Pancreas (tissue), 10 donors: Measurements from ENCODE around the gene PIM1. TPM values are rescaled to one million over a fixed set of nuclear protein-coding genes. Genes with fewer than 3 reads are reported as not detected.

Source experiments
- ATAC-seq, 4 donors: fragments of 200-7000 bp; cut with Tn5 transposase; one replicate each; pipeline versions ENCODE4 v1.8.0 to v1.9.1; 2020; ENCODE audit warnings: mild to moderate bottlenecking in 4 of 4, moderate library complexity in 4 of 4
- DNase-seq, 6 donors: peaks; one replicate each; pipeline ENCODE4 v3.0.0-alpha.2; 2020
- FAIRE-seq: peaks from 2 replicates; lab custom pipeline; 2012; peaks lifted over from hg19 to GRCh38; lab: Jason Lieb, UNC
- H3K27ac ChIP-seq, 4 donors: fragments of 200-600 bp; sonication (generic); 1 replicate in 3 of 4; 2 replicates in 1 of 4; pipeline versions ENCODE4 v1.5.0 to v1.8.0; 2020
- H3K27me3 ChIP-seq, 4 donors: fragments of 200-600 bp; one replicate each; pipeline ENCODE4 v1.8.0; 2021
- H3K36me3 ChIP-seq, 3 donors: fragments of 200-600 bp; sonication (generic) in 1 of 3; one replicate each; pipeline versions ENCODE4 v1.5.0 to v1.8.0; 2020 to 2021
- H3K4me1 ChIP-seq, 3 donors: fragments of 200-600 bp; one replicate each; pipeline ENCODE4 v1.8.0; 2021
- H3K4me3 ChIP-seq, 4 donors: fragments of 200-600 bp; sonication (generic) in 2 of 4; one replicate each; pipeline versions ENCODE4 v1.5.0 to v1.8.0; 2020 to 2021
- H3K9me3 ChIP-seq, 4 donors: fragments of 200-600 bp; one replicate each; pipeline ENCODE4 v1.8.0; 2021
- CTCF ChIP-seq, 4 donors: fragments of 200-600 bp; sonication (generic) in 3 of 4; IDR thresholded peaks; one replicate each; pipeline versions ENCODE4 v1.5.0 to v1.8.0; 2021; ENCODE audit warnings: antibody characterized with exemption in 4 of 4
- WGBS, 2 donors: extraction: QIAGEN DNeasy Blood & Tissue Kit; methylation state at CpG; one replicate each; pipeline ENCODE4 v1.1.7; 2013; 5-methylcytosine and 5-hydroxymethylcytosine counted together
- intact Hi-C, 3 donors: fragments of 100-400 bp; cut with DNase I; formaldehyde crosslinking; loops; one replicate each; pipeline versions ENCODE4 v1.11.1 to v1.14.2; 2022
- polyA plus RNA-seq, 2 donors: library from polyadenylated mRNA; stranded (reverse); fragments of 200-250 nt; gene quantifications; one replicate each; pipeline ENCODE4 v1.2.3, GENCODE V29; 2013
- total RNA-seq, 6 donors: library from RNA; stranded (reverse); fragmentation: NEBNext Ultra II Directional in 4 of 6; extraction: Animal tissue kit (Norgen Biotek cat#: 25700) in 4 of 6; gene quantifications; one replicate each; pipeline versions ENCODE4 v1.2.1 to v1.2.4, GENCODE V29; 2021 to 2023
- donor health status: healthy with polysubstance abuse.
- donor health status: DM: no; HTN: no; CAD: no; lungs with moderate emphysema.
- donor health status: DM: no; HTN: no; CAD: no.
- donor health status: control.
- donor health status: control.
- donor health status: Bipolar disorder and iron deficiency.
- donor health status: DM: yes; HTN: yes; CAD: no.
- donor health status: DM: no; HTN: no; CAD: no.
- donor health status: DM: no; HTN: no; CAD: no.
- donor health status: DM: yes; HTN: yes; CAD: no.

Gene PIM1
- total and polyA plus RNA-seq, 8 donors, result 7.5 to 25.3 (median 14.1) TPM

GRCh38 chr6:37208793-37209192 is 38.8 kb downstream of the PIM1 start:
- Histone ChIP-seq H3K9me3 (no peaks in the 10 kb centered on the region), H3K36me3 (no peaks in the 10 kb centered on the region), H3K4me1 (no peaks in the 10 kb centered on the region), H3K4me3 (no peak overlapping the region), H3K27ac (no peak overlapping the region), H3K27me3 (no peaks in the 10 kb centered on the region)
- ATAC-seq, result no peak
- 86 to 87% methylated on average over 7 of the region's 7 CpGs for WGBS, 2 donors
- TF ChIP-seq CTCF (IDR thresholded peaks at IDR 0.05), result no peak
- no peak for FAIRE-seq
- DNase-seq, result no peak
- intact Hi-C loops, result loop anchor here in 2 of 3 donors (5.0 to 10.0 kb wide), 3 partner anchors 154 to 434 kb away; no protein-coding TSS in a partner anchor

DNA sequence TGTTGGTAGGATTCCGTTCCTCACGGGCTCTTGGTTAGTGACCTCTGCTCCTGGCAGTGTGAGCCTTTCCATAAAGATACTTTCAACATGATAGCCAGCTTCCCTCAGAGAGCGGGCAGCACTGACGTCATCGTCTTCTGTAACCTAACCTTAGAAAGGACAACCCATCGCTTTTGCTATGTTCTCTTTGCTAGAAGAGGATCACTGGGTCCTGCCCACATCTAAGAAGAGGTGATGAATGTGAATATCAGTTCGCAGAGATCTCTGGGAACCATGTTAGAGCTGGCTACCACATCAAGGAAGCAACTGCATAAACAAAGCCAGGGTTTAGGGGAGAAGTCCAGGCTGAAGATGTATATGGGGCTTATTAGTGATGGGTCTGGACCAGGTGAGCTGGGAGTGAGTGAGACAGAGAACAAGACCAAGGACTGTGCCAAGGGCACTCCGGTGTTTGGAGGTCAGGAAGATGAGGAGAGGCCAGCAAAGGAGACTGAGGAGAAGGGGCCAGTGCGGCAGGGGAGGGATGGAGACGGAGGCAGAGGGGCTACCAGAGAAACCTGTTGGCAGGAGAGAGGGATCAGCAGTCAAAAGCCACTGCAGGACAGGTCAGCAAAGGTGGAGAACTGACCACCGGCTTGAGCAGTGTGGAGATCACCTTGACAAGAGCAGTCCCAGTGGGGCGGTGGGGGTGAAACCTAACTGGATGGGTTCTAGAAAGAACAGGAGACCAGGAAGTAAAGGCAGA is 39.7 kb downstream of the PIM1 start:
- no peaks in the 10 kb centered on the region for H3K9me3 ChIP-seq
- ATAC-seq (no peak), FAIRE-seq (no peak), DNase-seq (no peak)
- no peak for TF ChIP-seq CTCF (IDR thresholded peaks at IDR 0.05)
- intact Hi-C loops, result loop anchor here in 2 of 3 donors (5.0 to 10.0 kb wide), 4 partner anchors 155 to 445 kb away; no protein-coding TSS in a partner anchor
- 64 to 78% methylated on average over 12 of the region's 12 CpGs for WGBS, 2 donors
- no peaks in the 10 kb centered on the region for H3K4me1 ChIP-seq
- no peaks in the 10 kb centered on the region for H3K36me3 ChIP-seq
- no peaks in the 10 kb centered on the region for H3K27me3 ChIP-seq
- H3K27ac ChIP-seq, result no peak overlapping the region
- no peak overlapping the region for H3K4me3 ChIP-seq

GRCh38 chr6:37210313-37210968 is 40.5 kb downstream of the PIM1 start:
- H3K4me3 ChIP-seq, result no peak overlapping the region
- no peaks in the 10 kb centered on the region for H3K4me1 ChIP-seq
- no peak overlapping the region for H3K27ac ChIP-seq
- 65 to 66% methylated on average over 7 of the region's 7 CpGs for WGBS, 2 donors
- TF ChIP-seq CTCF (IDR thresholded peaks at IDR 0.05), result peak; percentile 72 to 96 (median 89)
- no peaks in the 10 kb centered on the region for H3K36me3 ChIP-seq
- ATAC-seq, result peak; percentile 75 to 94 (median 92)
- H3K9me3 ChIP-seq, result no peaks in the 10 kb centered on the region
- peak in 4 of 6 donors; percentile 61 to 86 (median 70) for DNase-seq
- intact Hi-C loops, result loop anchor here in 1 of 3 donors (10.0 kb wide), 1 partner anchor 446 kb away; no protein-coding TSS in a partner anchor
- H3K27me3 ChIP-seq, result no peaks in the 10 kb centered on the region
- FAIRE-seq, result no peak

DNA sequence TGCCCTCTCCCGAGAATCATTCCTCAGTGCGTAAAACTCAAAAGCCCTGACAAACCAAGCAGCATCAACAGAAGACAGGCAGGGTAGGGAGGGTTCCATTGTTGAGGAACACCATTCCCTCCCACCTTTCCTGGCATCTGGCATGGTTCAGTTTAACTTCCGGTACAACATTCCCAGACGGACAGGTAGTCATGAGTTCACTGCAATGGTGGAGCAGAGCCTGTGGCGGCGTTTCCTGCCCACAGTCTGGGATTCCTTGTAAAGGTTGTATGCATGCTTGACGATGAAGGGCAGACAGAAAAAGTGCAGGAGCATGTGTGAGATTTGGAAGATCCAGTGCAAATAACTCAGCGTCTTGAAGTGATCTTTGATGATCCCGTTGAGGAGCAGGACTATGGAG is 42.3 kb downstream of the PIM1 start:
- H3K27ac ChIP-seq, result no peak overlapping the region
- intact Hi-C loops, result loop anchor here in 1 of 3 donors (10.0 kb wide), 1 partner anchor 447 kb away; no protein-coding TSS in a partner anchor
- no peak for TF ChIP-seq CTCF (IDR thresholded peaks at IDR 0.05)
- no peak overlapping the region for H3K4me3 ChIP-seq
- FAIRE-seq, result no peak
- no peaks in the 10 kb centered on the region for H3K4me1 ChIP-seq
- DNase-seq, result no peak
- 81 to 83% methylated on average over 9 of the region's 9 CpGs for WGBS, 2 donors
- H3K36me3 ChIP-seq, result no peaks in the 10 kb centered on the region
- H3K27me3 ChIP-seq, result no peaks in the 10 kb centered on the region
- ATAC-seq, result no peak
- no peaks in the 10 kb centered on the region for H3K9me3 ChIP-seq
